ENCODE results near the gene PRR5L. TPM values are rescaled to one million over a fixed set of nuclear protein-coding genes. Genes with fewer than 3 reads are reported as not detected.

Gene PRR5L
- polyA plus RNA-seq, 1 donor (not counting 4 experiments of a cell fraction or from before 2014, with no cell fraction given): 20.1 TPM

DNA sequence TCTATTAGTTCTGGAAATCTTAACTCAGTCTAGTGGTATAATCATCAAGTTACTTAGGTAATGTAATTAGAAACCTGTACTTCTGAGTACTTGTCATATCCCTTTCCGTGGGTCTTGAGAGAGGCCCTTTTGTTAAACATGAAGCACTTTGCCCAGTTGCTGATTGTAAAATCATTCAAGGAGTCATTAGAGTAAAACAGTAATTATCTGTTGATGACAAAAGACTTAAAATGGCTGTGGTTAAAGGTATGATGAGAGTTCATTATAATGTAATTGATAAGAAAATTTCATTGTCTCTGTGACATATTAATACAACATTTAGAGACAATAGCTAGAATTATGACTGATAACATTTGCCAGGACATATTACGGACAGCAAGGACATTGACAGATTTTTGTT lies 34.3 kb downstream of the PRR5L start:
- FAIRE-seq (no peak), DNase-seq (ENCODE audit: low read depth, low spot score) (no peak)
- dilution Hi-C loops (cut with MboI; ENCODE audit: extremely low pct_ligation_motif_present, low sequenced_read_pairs): no loop called here
- Histone ChIP-seq H3K9ac (ENCODE audit: control insufficient read depth, extremely low read depth, insufficient read depth, low read length) (no peak overlapping the region), H3K9me1 (ENCODE audit: control insufficient read depth, extremely low read depth, insufficient read depth, low read length) (no peaks in the 10 kb centered on the region), H4K20me1 (ENCODE audit: control insufficient read depth, extremely low read depth, insufficient read depth, low read length) (no peaks in the 10 kb centered on the region), H3K36me3 (ENCODE audit: control insufficient read depth in 2 of 2, extremely low read depth in 1 of 2, insufficient read depth in 2 of 2, low read length in 2 of 2) (no peaks in the 10 kb centered on the region), H3K4me1 (ENCODE audit: control insufficient read depth, extremely low read depth, insufficient read depth, low read length) (peaks cover 8% of the 10 kb centered on the region), H3K4me3 (ENCODE audit: control insufficient read depth in 2 of 3, extremely low read depth in 1 of 3, insufficient read depth in 2 of 3, low read depth in 1 of 3, low read length in 3 of 3) (no peak overlapping the region), H3K27ac (ENCODE audit: control insufficient read depth, insufficient read depth, low read length) (no peak overlapping the region), H2AFZ (ENCODE audit: control insufficient read depth, low read length) (no peak overlapping the region), H3K79me2 (ENCODE audit: control insufficient read depth, insufficient read depth, low read length) (no peaks in the 10 kb centered on the region), H3K27me3 (ENCODE audit: control insufficient read depth, extremely low read depth, insufficient read depth, low read length) (peaks cover 4% of the 10 kb centered on the region), H3K4me2 (ENCODE audit: control insufficient read depth, extremely low read depth, insufficient read depth, low read depth, low read length) (no peak overlapping the region), H3K9me3 (ENCODE audit: control insufficient read depth, low read depth, low read length) (no peaks in the 10 kb centered on the region)
- TF ChIP-seq, protein P1, sequence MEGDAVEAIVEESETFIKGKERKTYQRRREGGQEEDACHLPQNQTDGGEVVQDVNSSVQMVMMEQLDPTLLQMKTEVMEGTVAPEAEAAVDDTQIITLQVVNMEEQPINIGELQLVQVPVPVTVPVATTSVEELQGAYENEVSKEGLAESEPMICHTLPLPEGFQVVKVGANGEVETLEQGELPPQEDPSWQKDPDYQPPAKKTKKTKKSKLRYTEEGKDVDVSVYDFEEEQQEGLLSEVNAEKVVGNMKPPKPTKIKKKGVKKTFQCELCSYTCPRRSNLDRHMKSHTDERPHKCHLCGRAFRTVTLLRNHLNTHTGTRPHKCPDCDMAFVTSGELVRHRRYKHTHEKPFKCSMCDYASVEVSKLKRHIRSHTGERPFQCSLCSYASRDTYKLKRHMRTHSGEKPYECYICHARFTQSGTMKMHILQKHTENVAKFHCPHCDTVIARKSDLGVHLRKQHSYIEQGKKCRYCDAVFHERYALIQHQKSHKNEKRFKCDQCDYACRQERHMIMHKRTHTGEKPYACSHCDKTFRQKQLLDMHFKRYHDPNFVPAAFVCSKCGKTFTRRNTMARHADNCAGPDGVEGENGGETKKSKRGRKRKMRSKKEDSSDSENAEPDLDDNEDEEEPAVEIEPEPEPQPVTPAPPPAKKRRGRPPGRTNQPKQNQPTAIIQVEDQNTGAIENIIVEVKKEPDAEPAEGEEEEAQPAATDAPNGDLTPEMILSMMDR (optimal IDR thresholded peaks at IDR 0.05 in 1 of 3, IDR thresholded peaks at IDR 0.05 in 1 of 3, conservative IDR thresholded peaks at IDR 0.05 in 1 of 3; ENCODE audit: extremely low read depth in 1 of 3, insufficient read depth in 2 of 3, low read length in 3 of 3): no peak
- TF ChIP-seq EZH2 (IDR thresholded peaks at IDR 0.05; ENCODE audit: low read length): no peak

DNA sequence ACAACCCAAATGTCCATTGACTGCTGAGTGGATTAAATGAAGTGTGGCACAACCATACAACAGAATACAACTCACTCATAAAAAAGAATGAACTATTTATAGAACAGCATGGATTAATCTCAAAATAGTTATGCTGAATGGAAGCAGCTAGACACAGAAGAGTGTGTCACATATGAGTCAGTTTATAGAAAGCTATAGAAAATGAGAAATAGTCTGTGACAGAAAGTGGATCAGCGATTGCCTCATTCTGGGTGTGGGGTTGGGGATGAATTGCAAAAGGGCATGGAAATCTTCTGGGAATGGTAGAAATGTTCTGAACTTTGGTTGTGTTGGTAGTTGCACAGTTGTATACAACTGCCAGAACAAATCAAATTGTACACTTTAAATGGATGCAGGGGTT lies 37.4 kb downstream of the PRR5L start:
- peak overlapping the region; percentile 58 for H3K27ac ChIP-seq (ENCODE audit: control insufficient read depth, insufficient read depth, low read length)
- FAIRE-seq: no peak
- H2AFZ ChIP-seq (ENCODE audit: control insufficient read depth, low read length): no peak overlapping the region
- no peaks in the 10 kb centered on the region for H3K36me3 ChIP-seq (ENCODE audit: control insufficient read depth in 2 of 2, extremely low read depth in 1 of 2, insufficient read depth in 2 of 2, low read length in 2 of 2)
- H3K4me3 ChIP-seq (ENCODE audit: control insufficient read depth in 2 of 3, extremely low read depth in 1 of 3, insufficient read depth in 2 of 3, low read depth in 1 of 3, low read length in 3 of 3): no peak overlapping the region
- no peaks in the 10 kb centered on the region for H3K9me3 ChIP-seq (ENCODE audit: control insufficient read depth, low read depth, low read length)
- no peak for DNase-seq (ENCODE audit: low read depth, low spot score)
- TF ChIP-seq EZH2 (IDR thresholded peaks at IDR 0.05; ENCODE audit: low read length): no peak
- dilution Hi-C loops (cut with MboI; ENCODE audit: extremely low pct_ligation_motif_present, low sequenced_read_pairs): no loop called here
- H3K4me2 ChIP-seq (ENCODE audit: control insufficient read depth, extremely low read depth, insufficient read depth, low read depth, low read length): peak overlapping the region; percentile 33
- no peaks in the 10 kb centered on the region for H3K79me2 ChIP-seq (ENCODE audit: control insufficient read depth, insufficient read depth, low read length)
- no peak overlapping the region for H3K9ac ChIP-seq (ENCODE audit: control insufficient read depth, extremely low read depth, insufficient read depth, low read length)
- no peaks in the 10 kb centered on the region for H4K20me1 ChIP-seq (ENCODE audit: control insufficient read depth, extremely low read depth, insufficient read depth, low read length)
- H3K4me1 ChIP-seq (ENCODE audit: control insufficient read depth, extremely low read depth, insufficient read depth, low read length): peaks cover 8% of the 10 kb centered on the region
- H3K9me1 ChIP-seq (ENCODE audit: control insufficient read depth, extremely low read depth, insufficient read depth, low read length): no peaks in the 10 kb centered on the region
- H3K27me3 ChIP-seq (ENCODE audit: control insufficient read depth, extremely low read depth, insufficient read depth, low read length): peaks cover 4% of the 10 kb centered on the region

DNA sequence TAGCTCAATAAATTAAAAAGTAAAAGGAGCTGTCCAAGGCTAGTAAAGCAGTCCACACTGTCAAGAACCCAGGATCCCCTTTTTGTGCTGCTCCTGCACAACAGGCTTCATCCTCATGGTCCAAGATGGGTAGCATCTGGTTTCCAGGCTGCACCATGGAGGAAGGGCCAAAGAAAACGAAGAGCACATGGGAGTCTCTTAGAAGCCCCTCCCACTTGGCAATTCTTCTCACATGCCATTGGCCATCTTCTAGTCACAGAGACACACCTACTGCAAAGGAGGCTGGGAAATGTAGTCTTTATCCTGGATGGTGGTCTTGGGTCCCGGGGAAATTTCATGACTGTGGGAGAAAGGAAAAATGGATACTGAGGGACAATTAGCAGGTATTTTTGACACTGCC lies 37.8 kb downstream of the PRR5L start:
- Histone ChIP-seq H3K79me2 (ENCODE audit: control insufficient read depth, insufficient read depth, low read length) (no peaks in the 10 kb centered on the region), H4K20me1 (ENCODE audit: control insufficient read depth, extremely low read depth, insufficient read depth, low read length) (no peaks in the 10 kb centered on the region), H3K9me1 (ENCODE audit: control insufficient read depth, extremely low read depth, insufficient read depth, low read length) (no peaks in the 10 kb centered on the region), H2AFZ (ENCODE audit: control insufficient read depth, low read length) (no peak overlapping the region), H3K9me3 (ENCODE audit: control insufficient read depth, low read depth, low read length) (no peaks in the 10 kb centered on the region), H3K36me3 (ENCODE audit: control insufficient read depth in 2 of 2, extremely low read depth in 1 of 2, insufficient read depth in 2 of 2, low read length in 2 of 2) (no peaks in the 10 kb centered on the region), H3K4me1 (ENCODE audit: control insufficient read depth, extremely low read depth, insufficient read depth, low read length) (peaks cover 8% of the 10 kb centered on the region), H3K4me2 (ENCODE audit: control insufficient read depth, extremely low read depth, insufficient read depth, low read depth, low read length) (peak overlapping the region; percentile 33), H3K27ac (ENCODE audit: control insufficient read depth, insufficient read depth, low read length) (peak overlapping the region; percentile 58), H3K4me3 (ENCODE audit: control insufficient read depth in 2 of 3, extremely low read depth in 1 of 3, insufficient read depth in 2 of 3, low read depth in 1 of 3, low read length in 3 of 3) (no peak overlapping the region), H3K27me3 (ENCODE audit: control insufficient read depth, extremely low read depth, insufficient read depth, low read length) (peaks cover 4% of the 10 kb centered on the region), H3K9ac (ENCODE audit: control insufficient read depth, extremely low read depth, insufficient read depth, low read length) (no peak overlapping the region)
- dilution Hi-C loops (cut with MboI; ENCODE audit: extremely low pct_ligation_motif_present, low sequenced_read_pairs): no loop called here
- DNase-seq (ENCODE audit: low read depth, low spot score): no peak
- FAIRE-seq: peak; percentile 43
- no peak for TF ChIP-seq EZH2 (IDR thresholded peaks at IDR 0.05; ENCODE audit: low read length)
- TF ChIP-seq, protein P1 (optimal IDR thresholded peaks at IDR 0.05 in 1 of 3, IDR thresholded peaks at IDR 0.05 in 1 of 3, conservative IDR thresholded peaks at IDR 0.05 in 1 of 3; ENCODE audit: extremely low read depth in 1 of 3, insufficient read depth in 2 of 3, low read length in 3 of 3): no peak
